Sigmoid colon (tissue), 7 donors: ENCODE data around the gene CYSLTR2. TPM values are rescaled to one million over a fixed set of nuclear protein-coding genes. Genes with fewer than 3 reads are reported as not detected.
A peak's percentile ranks its signal among the peaks of the same experiment; 100 is the strongest.

Experiments used
- DNase-seq: peaks from one replicate; pipeline ENCODE4 v3.0.0-alpha.2; 2019
- H3K27ac ChIP-seq, 4 donors: fragments of 200-600 bp; sonication (generic); one replicate each; pipeline ENCODE4 v1.5.1; 2016 to 2019; ENCODE audit warnings: mild to moderate bottlenecking in 1 of 4
- H3K27me3 ChIP-seq, 3 donors: fragments of 200-600 bp; sonication (generic); one replicate each; pipeline ENCODE4 v1.5.1; 2019; ENCODE audit warnings: mild to moderate bottlenecking in 1 of 3
- H3K36me3 ChIP-seq, 4 donors: fragments of 200-600 bp; sonication (generic); one replicate each; pipeline ENCODE4 v1.5.1; 2016 to 2019
- H3K4me1 ChIP-seq, 4 donors: fragments of 200-600 bp; sonication (generic); one replicate each; pipeline ENCODE4 v1.5.1; 2017 to 2019
- H3K4me3 ChIP-seq, 4 donors: fragments of 200-600 bp; sonication (generic); one replicate each; pipeline ENCODE4 v1.5.1; 2017 to 2019; ENCODE audit warnings: mild to moderate bottlenecking in 2 of 4, moderate library complexity in 1 of 4
- H3K9me3 ChIP-seq, 4 donors: fragments of 200-600 bp in 3 of 4; sonication (generic) in 3 of 4; one replicate each; pipeline versions ENCODE4 v1.5.1 to v1.6.1; 2013 to 2019
- CTCF ChIP-seq, 4 experiments: fragments of 450-650 bp in 3 of 4; fragments of 200-600 bp in 1 of 4; IDR thresholded peaks; one replicate each; pipeline ENCODE4 v1.5.1; 2016 to 2019; ENCODE audit warnings: antibody characterized with exemption in 4 of 4, mild to moderate bottlenecking in 3 of 4, moderate library complexity in 2 of 4
- EP300 ChIP-seq, 4 donors: sonication (generic); formaldehyde crosslinking; IDR thresholded peaks; one replicate each; pipeline ENCODE4 v1.6.1; 2017; ENCODE audit warnings: antibody characterized with exemption in 4 of 4
- POLR2A ChIP-seq, 2 donors: fragments of 450-650 bp; IDR thresholded peaks; one replicate each; pipeline ENCODE4 v1.6.1; 2016; ENCODE audit warnings: antibody characterized with exemption in 2 of 2, mild to moderate bottlenecking in 2 of 2, moderate library complexity in 2 of 2
- POLR2AphosphoS5 ChIP-seq, 4 donors: sonication (generic); formaldehyde crosslinking; IDR thresholded peaks; one replicate each; pipeline ENCODE4 v1.6.1; 2017; ENCODE audit warnings: antibody characterized with exemption in 4 of 4
- WGBS, 2 donors: extraction: QIAGEN DNeasy Blood & Tissue Kit; methylation state at CpG; one replicate each; pipeline ENCODE4 v1.1.7; 2013; 5-methylcytosine and 5-hydroxymethylcytosine counted together
- intact Hi-C: fragments of 100-400 bp; cut with DNase I; formaldehyde crosslinking; loops from one replicate; pipeline ENCODE4 v1.15.1; 2023
- polyA plus RNA-seq, 3 donors: library from polyadenylated mRNA; stranded (reverse); fragments of 200-250 nt; gene quantifications; one replicate each; pipeline ENCODE4 v1.2.3, GENCODE V29; 2013
- total RNA-seq, 4 donors: library from RNA; depleted of rRNA; stranded (reverse); fragments of >200 nt; gene quantifications; one replicate each; pipeline ENCODE4 v1.1.0, GENCODE V29; 2016
- donor health status: healthy with polysubstance abuse.
- donor health status: Bipolar disorder and iron deficiency.
- donor health status: healthy.

CYSLTR2 gene
- total and polyA plus RNA-seq, 7 donors, result 0.28 to 2.0 (median 0.91) TPM; not detected in 1

GRCh38 chr13:48746821-48747220 is 93.1 kb downstream of the CYSLTR2 start:
- Histone ChIP-seq H3K36me3 (no peaks in the 10 kb centered on the region), H3K27ac (no peak overlapping the region), H3K9me3 (no peaks in the 10 kb centered on the region), H3K4me1 (peaks cover 0 to 30% (median 23%) of the 10 kb centered on the region in 4 donors), H3K4me3 (no peak overlapping the region), H3K27me3 (no peaks in the 10 kb centered on the region)
- WGBS, 2 donors, result 84 to 85% methylated on average over 1 of the region's 1 CpG
- intact Hi-C loops, result loop anchor here (5.0 kb wide), 1 partner anchor 215 kb away; the partner anchor contains the start of gene RCBTB2
- DNase-seq, result no peak
- TF ChIP-seq EP300 (IDR thresholded peaks at IDR 0.05), result no peak
- no peak for TF ChIP-seq POLR2AphosphoS5 (IDR thresholded peaks at IDR 0.05)
- TF ChIP-seq CTCF (IDR thresholded peaks at IDR 0.05), result no peak
- TF ChIP-seq POLR2A (IDR thresholded peaks at IDR 0.05), result no peak

- H3K4me3 ChIP-seq, result no peak overlapping the region
- no peak for TF ChIP-seq POLR2A (IDR thresholded peaks at IDR 0.05)
- H3K27me3 ChIP-seq, result no peaks in the 10 kb centered on the region
- H3K9me3 ChIP-seq, result no peaks in the 10 kb centered on the region
- H3K4me1 ChIP-seq, result peaks cover 0 to 30% (median 23%) of the 10 kb centered on the region in 4 donors
- no peak for DNase-seq
- H3K27ac ChIP-seq, result peak overlapping the region in 2 of 4 donors; percentile 82 to 83
- no peaks in the 10 kb centered on the region for H3K36me3 ChIP-seq
- 79 to 89% methylated on average over 2 of the region's 2 CpGs for whole genome bisulfite sequencing, 2 donors
- intact Hi-C loops, result loop anchor here (1.0 to 5.0 kb wide), 2 partner anchors 21 to 216 kb away; partner anchors contain the start of gene RCBTB2
Observed at GRCh38 chr13:48748681-48749080, 95.0 kb downstream of the CYSLTR2 start.

- no peaks in the 10 kb centered on the region for H3K27me3 ChIP-seq
- intact Hi-C loops, result loop anchor here (1.0 to 5.0 kb wide), 2 partner anchors 20 to 217 kb away; partner anchors contain the start of gene RCBTB2
- TF ChIP-seq CTCF (IDR thresholded peaks at IDR 0.05) (no peak), EP300 (IDR thresholded peaks at IDR 0.05) (no peak), POLR2A (IDR thresholded peaks at IDR 0.05) (no peak), POLR2AphosphoS5 (IDR thresholded peaks at IDR 0.05) (no peak)
- peak overlapping the region; percentile 74 to 83 (median 80) for H3K27ac ChIP-seq
- 83 to 88% methylated on average over 4 of the region's 4 CpGs for WGBS, 2 donors
- no peak overlapping the region for H3K4me3 ChIP-seq
- no peaks in the 10 kb centered on the region for H3K9me3 ChIP-seq
- no peak for DNase-seq
- peaks cover 0 to 30% (median 23%) of the 10 kb centered on the region in 4 donors for H3K4me1 ChIP-seq
- no peaks in the 10 kb centered on the region for H3K36me3 ChIP-seq
Observed at GRCh38 chr13:48749144-48749543, 95.4 kb downstream of the CYSLTR2 start.

GRCh38 chr13:48749699-48750473 is 96.2 kb downstream of the CYSLTR2 start:
- Histone ChIP-seq H3K27ac (peak overlapping the region; percentile 74 to 83 (median 80)), H3K27me3 (no peaks in the 10 kb centered on the region), H3K4me1 (peaks cover 0 to 30% (median 23%) of the 10 kb centered on the region in 4 donors), H3K4me3 (no peak overlapping the region), H3K9me3 (no peaks in the 10 kb centered on the region), H3K36me3 (no peaks in the 10 kb centered on the region)
- TF ChIP-seq POLR2AphosphoS5 (IDR thresholded peaks at IDR 0.05) (peak in 3 of 4 donors; percentile 68 to 81 (median 76)), POLR2A (IDR thresholded peaks at IDR 0.05) (no peak), CTCF (IDR thresholded peaks at IDR 0.05) (peak; percentile 18 to 53 (median 46)), EP300 (IDR thresholded peaks at IDR 0.05) (peak in 1 of 4 donors; percentile 40)
- DNase-seq, result peak; percentile 94
- intact Hi-C loops, result loop anchor here (1.0 to 5.0 kb wide), 2 partner anchors 19 to 218 kb away; partner anchors contain the start of gene RCBTB2
- WGBS, 2 donors, result 35 to 45% methylated on average over 15 of the region's 15 CpGs
